HG02970 (cell line): ENCODE data around the gene LDHAL6A.

Experiments
- ATAC-seq: cut with Tn5 transposase; IDR thresholded peaks from one replicate; pipeline ENCODE4 v1.9.1; 2021; ENCODE audit warnings: mild to moderate bottlenecking, moderate library complexity, moderate number of reproducible peaks; ENCODE audit not compliant: unreplicated experiment, low FRiP score

Gene LDHAL6A

DNA sequence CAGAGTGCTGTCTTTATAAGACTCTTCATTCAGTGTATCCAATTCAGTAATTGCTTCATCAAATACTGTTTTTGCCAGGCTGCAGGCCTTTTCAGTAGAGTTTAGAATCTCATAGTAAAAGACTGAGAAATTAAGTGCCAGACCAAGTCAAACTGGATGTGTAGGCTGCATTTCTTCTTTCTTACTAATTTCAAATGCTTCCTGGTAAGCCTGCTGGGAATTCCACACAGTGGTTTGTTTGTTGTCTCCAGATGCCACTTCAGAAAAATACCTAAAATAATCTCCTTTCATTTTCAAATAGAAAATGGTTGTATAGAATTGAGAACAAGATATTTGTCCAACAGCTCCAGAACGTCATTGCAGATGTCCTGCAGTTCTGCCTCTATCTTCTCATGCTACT lies 34.7 kb downstream of the LDHAL6A start:
- no peak for ATAC-seq

GRCh38 chr11:18490736-18491485 lies 35.3 kb downstream of the LDHAL6A start:
- ATAC-seq, result no peak

GRCh38 chr11:18491924-18492323 lies 36.3 kb downstream of the LDHAL6A start:
- no peak for ATAC-seq

DNA sequence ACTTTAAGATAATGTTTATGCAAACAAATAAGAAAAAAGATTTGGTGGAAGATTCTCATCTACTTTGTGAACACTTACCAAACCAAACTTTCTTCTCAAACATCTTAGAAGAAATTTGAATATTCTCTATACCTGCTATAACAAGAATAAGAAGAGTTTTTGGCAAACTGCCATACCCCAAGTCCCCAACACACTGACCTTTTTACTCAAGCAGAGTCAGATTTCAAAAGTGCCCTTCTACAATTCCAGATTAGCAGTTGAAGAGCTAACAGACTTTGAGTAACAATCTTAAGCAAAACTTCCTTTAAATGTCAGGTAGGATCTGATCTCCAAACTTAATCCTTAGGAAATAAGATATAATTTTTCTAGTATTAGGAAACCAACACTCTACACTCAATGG lies 37.2 kb downstream of the LDHAL6A start:
- no peak for ATAC-seq

DNA sequence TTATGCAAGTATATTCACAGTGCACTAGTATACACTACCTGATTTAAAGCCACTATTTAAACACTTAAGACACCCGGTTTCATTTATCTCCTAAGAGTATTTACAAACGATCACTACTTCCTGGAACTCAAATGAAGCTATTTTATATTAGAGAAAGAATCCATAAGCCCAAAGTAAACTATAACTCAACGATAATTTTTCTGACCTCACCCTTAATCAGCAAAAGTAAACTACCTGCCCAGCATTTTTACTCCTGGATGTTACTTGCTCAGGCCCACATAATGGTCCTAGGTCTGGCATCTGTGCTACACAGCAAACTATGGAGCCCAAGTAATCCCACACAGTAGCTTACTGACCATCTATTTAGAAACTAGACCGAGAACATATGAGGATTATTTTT lies 37.7 kb downstream of the LDHAL6A start:
- no peak for ATAC-seq

GRCh38 chr11:18495271-18495670 lies 39.6 kb downstream of the LDHAL6A start:
- ATAC-seq, result no peak

GRCh38 chr11:18495703-18496102 lies 40.0 kb downstream of the LDHAL6A start:
- no peak for ATAC-seq

DNA sequence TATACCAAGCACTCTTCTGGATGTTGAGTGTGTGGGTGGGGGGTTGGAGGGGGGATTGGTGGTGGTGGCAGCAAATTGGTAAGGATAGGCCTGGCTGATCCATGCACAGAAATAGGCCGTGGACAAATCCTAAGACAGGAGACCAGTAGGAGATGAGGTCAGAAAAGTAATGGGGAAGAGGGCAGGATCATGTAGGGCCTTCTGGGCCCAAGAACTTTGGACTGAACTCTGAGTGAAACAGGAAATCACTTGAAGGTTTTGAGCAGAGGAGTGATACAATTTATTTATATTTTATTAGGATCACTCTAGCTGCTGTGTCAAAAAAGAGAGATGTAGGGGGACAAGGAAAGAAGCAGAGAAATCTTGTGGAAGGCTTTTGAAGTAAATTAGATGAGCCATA lies 42.4 kb downstream of the LDHAL6A start:
- ATAC-seq, result no peak

GRCh38 chr11:18501629-18502028 lies 46.0 kb downstream of the LDHAL6A start:
- no peak for ATAC-seq

DNA sequence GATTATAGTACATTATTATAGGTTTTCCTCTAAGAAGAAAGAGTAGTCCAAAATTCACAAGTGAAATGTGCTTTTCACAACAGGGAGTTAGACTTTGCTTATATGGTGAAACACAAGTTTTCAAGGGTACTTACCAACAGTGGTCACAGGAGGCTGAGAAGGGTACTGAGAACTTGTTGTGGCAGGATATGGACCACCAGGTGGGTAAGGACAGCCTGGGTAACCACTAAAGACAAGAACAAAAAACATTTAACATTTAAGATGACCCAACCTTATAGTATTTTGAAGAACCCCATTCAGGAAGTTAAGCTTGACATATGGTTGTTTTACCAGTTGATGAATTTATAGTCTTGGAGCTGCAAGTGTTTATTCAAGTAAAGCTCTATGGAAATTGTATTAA lies 46.7 kb downstream of the LDHAL6A start:
- ATAC-seq, result no peak

- ATAC-seq, result no peak
Measured at GRCh38 chr11:18521122-18521521, 65.5 kb downstream of the LDHAL6A start.

GRCh38 chr11:18522388-18522787 lies 66.7 kb downstream of the LDHAL6A start:
- ATAC-seq, result no peak

GRCh38 chr11:18523084-18523483 lies 67.4 kb downstream of the LDHAL6A start:
- ATAC-seq, result no peak

DNA sequence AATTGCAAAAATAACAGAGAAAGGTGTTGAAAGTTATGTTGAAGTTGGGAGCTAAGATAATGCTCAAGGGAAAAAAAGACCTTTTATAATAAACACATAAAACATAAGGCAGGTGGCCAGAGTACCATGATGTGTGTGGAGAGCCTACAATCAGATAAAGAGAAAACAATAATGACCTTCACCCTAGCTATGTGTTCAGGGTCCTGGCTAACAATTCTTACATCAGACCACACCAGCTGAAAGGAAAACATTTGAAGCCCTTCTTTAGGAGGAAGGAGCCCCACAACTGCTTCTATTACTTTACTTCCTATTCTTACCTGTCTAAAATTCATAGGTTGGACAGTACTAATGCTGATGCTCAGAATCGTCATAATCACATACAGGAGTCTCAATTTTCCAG lies 68.6 kb downstream of the LDHAL6A start:
- ATAC-seq, result no peak

DNA sequence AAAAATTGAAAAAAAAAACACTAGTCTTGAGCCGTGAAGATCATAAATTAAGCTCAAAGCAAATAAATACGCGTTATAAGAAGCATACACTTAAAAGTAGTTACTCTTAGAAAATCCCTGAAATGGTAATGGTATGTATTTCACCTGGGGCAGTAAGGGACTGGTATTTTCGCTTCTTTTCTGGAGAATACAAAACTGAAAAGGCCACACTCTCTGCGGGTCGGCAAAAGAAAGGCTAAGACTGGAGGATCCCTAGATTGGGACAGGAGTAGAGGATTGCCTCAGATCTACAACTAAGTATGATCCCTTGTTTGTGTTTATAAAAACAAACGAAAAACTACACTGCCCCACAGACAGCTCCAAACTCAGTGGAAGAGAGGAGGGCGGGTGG lies 70.5 kb downstream of the LDHAL6A start:
- no peak for ATAC-seq

DNA sequence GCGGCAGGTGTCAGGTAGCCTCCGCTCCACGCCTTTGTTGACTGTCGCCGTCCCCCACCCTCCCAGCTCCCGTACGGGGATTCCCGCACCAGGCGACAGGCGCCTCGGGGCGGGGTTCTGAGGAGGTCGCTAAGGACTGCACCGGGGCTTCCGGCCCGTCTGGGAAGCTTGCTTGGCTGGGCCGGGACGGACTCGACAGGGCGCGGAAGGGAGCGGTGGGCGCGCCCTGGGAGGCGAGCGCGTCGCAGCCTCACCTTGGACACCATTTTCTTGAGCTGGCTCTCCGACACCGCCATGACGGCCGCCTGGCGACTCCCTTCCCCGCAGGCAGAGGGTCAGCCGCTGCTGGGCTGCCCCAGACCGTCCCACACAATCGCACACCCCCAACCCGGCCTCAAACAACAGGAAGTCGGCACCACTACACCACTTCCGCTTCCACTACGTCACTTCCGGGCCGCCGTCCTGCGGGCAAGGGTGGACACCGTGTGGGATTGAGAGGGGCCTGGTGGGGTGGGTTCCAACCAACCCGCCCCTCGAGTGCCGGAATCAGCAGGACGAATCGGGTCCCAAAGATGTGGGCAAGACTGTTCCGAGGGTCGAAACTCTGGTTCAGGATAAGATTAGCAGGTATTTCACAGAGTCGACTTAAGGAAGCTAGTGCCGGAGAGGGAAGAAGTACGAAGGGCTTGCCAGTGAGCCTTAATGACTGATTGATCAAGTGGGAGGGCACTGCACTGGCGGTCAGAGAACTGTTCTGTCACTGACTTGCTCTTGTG lies 71.1 kb downstream of the LDHAL6A start, which contains the start of gene TSG101:
TSS of gene TSG101 (minus strand) at position 422 of the 776 bp plus-strand sequence. CDS start at position 296, 126 bp downstream.
- ATAC-seq, result peak; percentile 96

DNA sequence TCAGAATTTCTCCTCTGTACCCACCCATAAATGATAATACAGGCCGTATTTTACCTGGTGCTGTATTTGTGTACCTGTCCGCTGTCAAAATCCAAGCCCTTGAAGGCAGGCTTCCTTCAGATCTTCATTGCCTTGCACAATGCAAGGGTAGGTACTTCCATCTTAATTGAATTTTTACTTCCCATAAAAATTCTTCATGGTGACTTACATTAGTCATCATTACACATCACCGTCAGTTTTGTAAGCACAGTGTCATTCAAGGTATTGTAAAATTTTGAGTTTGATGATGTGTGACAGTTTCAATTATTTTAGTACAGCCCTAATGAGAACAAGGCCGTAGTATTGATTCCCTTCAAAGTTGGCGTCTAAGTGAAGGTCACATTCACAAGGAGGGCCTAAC lies 71.9 kb downstream of the LDHAL6A start:
- no peak for ATAC-seq
